ENCODE data around the gene UNC93B1.

DNA sequence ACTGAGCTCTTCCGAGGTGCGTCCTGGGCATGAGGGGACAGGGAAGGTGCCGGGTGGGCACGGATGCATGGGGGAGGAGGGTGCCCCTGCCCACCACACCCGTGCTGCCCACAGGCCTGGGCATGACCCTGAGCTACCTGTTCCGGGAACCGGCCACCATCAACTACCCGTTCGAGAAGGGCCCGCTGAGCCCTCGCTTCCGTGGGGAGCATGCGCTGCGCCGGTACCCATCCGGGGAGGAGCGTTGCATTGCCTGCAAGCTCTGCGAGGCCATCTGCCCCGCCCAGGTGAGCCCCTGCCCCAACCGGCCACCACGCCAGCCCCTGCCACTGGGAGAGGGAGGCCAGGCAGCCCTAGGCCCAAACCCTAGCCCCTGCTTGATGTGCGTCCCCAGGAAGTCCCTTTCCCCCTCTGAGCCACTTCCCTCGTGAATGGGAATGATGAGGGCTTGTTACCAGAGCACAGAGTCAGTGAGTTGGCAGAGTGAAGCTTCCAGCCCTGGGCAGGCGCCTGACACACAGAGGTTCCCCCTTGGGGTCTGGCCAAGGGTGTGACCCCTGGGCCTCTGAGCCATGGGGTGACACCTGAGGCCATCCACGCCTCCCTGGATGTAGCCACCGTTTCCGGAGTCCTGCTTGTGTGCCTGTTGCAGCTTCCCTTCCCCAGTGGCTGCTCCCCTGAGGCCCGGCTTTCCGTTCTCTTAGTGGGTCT, 29.3 kb upstream of the UNC93B1 start:
- TF ChIP-seq TEAD4 (IDR thresholded peaks at IDR 0.05) (no peak), NFIC (IDR thresholded peaks at IDR 0.05) (no peak), RAD21 (IDR thresholded peaks at IDR 0.05; ENCODE audit: low read depth) (no peak), TAF1 (IDR thresholded peaks at IDR 0.05; ENCODE audit: low read depth) (no peak), YY1 (IDR thresholded peaks at IDR 0.05; ENCODE audit: low read depth) (no peak)
- TF ChIP-seq, protein P1, sequence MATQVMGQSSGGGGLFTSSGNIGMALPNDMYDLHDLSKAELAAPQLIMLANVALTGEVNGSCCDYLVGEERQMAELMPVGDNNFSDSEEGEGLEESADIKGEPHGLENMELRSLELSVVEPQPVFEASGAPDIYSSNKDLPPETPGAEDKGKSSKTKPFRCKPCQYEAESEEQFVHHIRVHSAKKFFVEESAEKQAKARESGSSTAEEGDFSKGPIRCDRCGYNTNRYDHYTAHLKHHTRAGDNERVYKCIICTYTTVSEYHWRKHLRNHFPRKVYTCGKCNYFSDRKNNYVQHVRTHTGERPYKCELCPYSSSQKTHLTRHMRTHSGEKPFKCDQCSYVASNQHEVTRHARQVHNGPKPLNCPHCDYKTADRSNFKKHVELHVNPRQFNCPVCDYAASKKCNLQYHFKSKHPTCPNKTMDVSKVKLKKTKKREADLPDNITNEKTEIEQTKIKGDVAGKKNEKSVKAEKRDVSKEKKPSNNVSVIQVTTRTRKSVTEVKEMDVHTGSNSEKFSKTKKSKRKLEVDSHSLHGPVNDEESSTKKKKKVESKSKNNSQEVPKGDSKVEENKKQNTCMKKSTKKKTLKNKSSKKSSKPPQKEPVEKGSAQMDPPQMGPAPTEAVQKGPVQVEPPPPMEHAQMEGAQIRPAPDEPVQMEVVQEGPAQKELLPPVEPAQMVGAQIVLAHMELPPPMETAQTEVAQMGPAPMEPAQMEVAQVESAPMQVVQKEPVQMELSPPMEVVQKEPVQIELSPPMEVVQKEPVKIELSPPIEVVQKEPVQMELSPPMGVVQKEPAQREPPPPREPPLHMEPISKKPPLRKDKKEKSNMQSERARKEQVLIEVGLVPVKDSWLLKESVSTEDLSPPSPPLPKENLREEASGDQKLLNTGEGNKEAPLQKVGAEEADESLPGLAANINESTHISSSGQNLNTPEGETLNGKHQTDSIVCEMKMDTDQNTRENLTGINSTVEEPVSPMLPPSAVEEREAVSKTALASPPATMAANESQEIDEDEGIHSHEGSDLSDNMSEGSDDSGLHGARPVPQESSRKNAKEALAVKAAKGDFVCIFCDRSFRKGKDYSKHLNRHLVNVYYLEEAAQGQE (IDR thresholded peaks at IDR 0.05; ENCODE audit: low read depth) = no peak

Data from Ishikawa (cell line).